Liver (tissue), 9 donors: ENCODE measurements around the gene HJV. TPM values are rescaled to one million over a fixed set of nuclear protein-coding genes. Genes with fewer than 3 reads are reported as not detected.

ENCODE experiments used
- DNase-seq: peaks from one replicate; pipeline ENCODE4 v3.0.0-alpha.2; 2017; ENCODE audit warnings: low spot score
- H3K27ac ChIP-seq, 2 donors: one replicate each; pipeline ENCODE4 v1.7.0; 2013; ENCODE audit warnings: inconsistent platforms in 2 of 2, low read length in 2 of 2, control low read depth in 1 of 2, low read depth in 1 of 2, mild to moderate bottlenecking in 1 of 2
- H3K27me3 ChIP-seq, 4 donors: one replicate each; pipeline versions ENCODE4 v1.6.1 to v1.7.0; 2013; ENCODE audit warnings: low read length in 3 of 4, inconsistent platforms in 1 of 4, mild to moderate bottlenecking in 1 of 4, moderate library complexity in 1 of 4; ENCODE audit not compliant: control insufficient read depth in 4 of 4, insufficient read depth in 4 of 4
- H3K36me3 ChIP-seq, 4 donors: one replicate each; pipeline versions ENCODE4 v1.6.1 to v1.7.0; 2013; ENCODE audit warnings: low read length in 3 of 4, mild to moderate bottlenecking in 3 of 4, low read depth in 1 of 4, moderate library complexity in 1 of 4; ENCODE audit not compliant: control insufficient read depth in 4 of 4, insufficient read depth in 3 of 4
- H3K4me1 ChIP-seq, 4 donors: one replicate each; pipeline versions ENCODE4 v1.6.1 to v1.7.0; 2013; ENCODE audit warnings: low read length in 3 of 4, mild to moderate bottlenecking in 3 of 4, moderate library complexity in 1 of 4; ENCODE audit not compliant: control insufficient read depth in 4 of 4, insufficient read depth in 4 of 4
- H3K4me3 ChIP-seq, 3 donors: one replicate each; pipeline versions ENCODE4 v1.6.1 to v1.7.0; 2013; ENCODE audit warnings: low read length in 3 of 3, control low read depth in 1 of 3, low read depth in 1 of 3, mild to moderate bottlenecking in 1 of 3
- H3K9ac ChIP-seq, 2 donors: one replicate each; pipeline ENCODE4 v1.7.0; 2013; ENCODE audit warnings: low read length in 2 of 2, mild to moderate bottlenecking in 2 of 2, moderate library complexity in 2 of 2, control low read depth in 1 of 2, low read depth in 1 of 2
- H3K9me3 ChIP-seq, 4 donors: one replicate each; pipeline versions ENCODE4 v1.6.1 to v1.7.0; 2013; ENCODE audit warnings: low read length in 3 of 4; ENCODE audit not compliant: control insufficient read depth in 4 of 4
- EGR1 ChIP-seq, 2 donors: IDR thresholded peaks; 2 replicates each; pipeline ENCODE4 v1.6.1; 2016 to 2018; ENCODE audit warnings: antibody characterized with exemption in 2 of 2, low read depth in 2 of 2
- FOXA1 ChIP-seq: IDR thresholded peaks from 2 replicates; pipeline ENCODE4 v1.6.1; 2016; ENCODE audit warnings: antibody characterized with exemption
- FOXA2 ChIP-seq: IDR thresholded peaks from 2 replicates; pipeline ENCODE4 v1.6.1; 2016; ENCODE audit warnings: antibody characterized with exemption
- GABPA ChIP-seq, 2 donors: IDR thresholded peaks in 1 of 2; conservative IDR thresholded peaks in 1 of 2; 2 replicates each; pipeline ENCODE4 v1.6.1; 2016; ENCODE audit warnings: antibody characterized with exemption in 2 of 2, mild to moderate bottlenecking in 1 of 2, moderate library complexity in 1 of 2
- HNF4A ChIP-seq, 2 donors: conservative IDR thresholded peaks; 2 replicates each; pipeline ENCODE4 v1.6.1; 2016; ENCODE audit warnings: antibody characterized with exemption in 2 of 2, mild to moderate bottlenecking in 2 of 2
- RAD21 ChIP-seq, 2 donors: IDR thresholded peaks; 2 replicates each; pipeline ENCODE4 v1.6.1; 2016; ENCODE audit warnings: antibody characterized with exemption in 2 of 2, mild to moderate bottlenecking in 2 of 2
- RXRA ChIP-seq, 2 donors: IDR thresholded peaks; 2 replicates each; pipeline ENCODE4 v1.6.1; 2017 to 2018; ENCODE audit warnings: antibody characterized with exemption in 2 of 2, mild to moderate bottlenecking in 1 of 2
- SP1 ChIP-seq: IDR thresholded peaks from 2 replicates; pipeline ENCODE4 v1.6.1; 2018; ENCODE audit warnings: antibody characterized with exemption, mild to moderate bottlenecking
- TAF1 ChIP-seq: conservative IDR thresholded peaks from 2 replicates; pipeline ENCODE4 v1.6.1; 2016; ENCODE audit warnings: antibody characterized with exemption, mild to moderate bottlenecking
- YY1 ChIP-seq: IDR thresholded peaks from 2 replicates; pipeline ENCODE4 v1.6.1; 2016; ENCODE audit warnings: antibody characterized with exemption, mild to moderate bottlenecking
- WGBS: extraction: QIAGEN DNeasy Blood & Tissue Kit; methylation state at CpG from one replicate; pipeline ENCODE4 v1.1.7; 2013; 5-methylcytosine and 5-hydroxymethylcytosine counted together
- polyA plus RNA-seq, 2 donors: library from polyadenylated mRNA; stranded (reverse) in 1 of 2; unstranded in 1 of 2; fragments of 200-250 nt in 1 of 2; fragments of >200 nt in 1 of 2; fragmentation: Nextera tagmentation in 1 of 2; extraction: Ambion mirVana in 1 of 2; gene quantifications; one replicate each; pipeline versions ENCODE4 v1.2.1 to v1.2.3, GENCODE V29; 2013 to 2015
- total RNA-seq, 2 donors: library from RNA; depleted of rRNA; stranded (reverse); fragments of >200 nt; gene quantifications; one replicate each; pipeline ENCODE4 v1.2.3, GENCODE V29; 2014
- TF ChIP-seq, protein P1 (sequence below): IDR thresholded peaks from 2 replicates; pipeline ENCODE4 v1.6.1; 2016; ENCODE audit warnings: antibody characterized with exemption
- TF ChIP-seq, protein P2 (sequence below): fragments of 150-350 bp; IDR thresholded peaks from 2 replicates; pipeline ENCODE4 v1.5.1; 2017; ENCODE audit warnings: improper control_type of control experiment, low read depth, low read length; ENCODE audit not compliant: missing input control
- donor health status: healthy.
- donor health status: healthy.
- donor health status: healthy.
- donor health status: healthy.
- donor health status: healthy.

HJV gene
- total and polyA plus RNA-seq, 4 donors, result 68.0 to 138 (median 97.6) TPM

DNA sequence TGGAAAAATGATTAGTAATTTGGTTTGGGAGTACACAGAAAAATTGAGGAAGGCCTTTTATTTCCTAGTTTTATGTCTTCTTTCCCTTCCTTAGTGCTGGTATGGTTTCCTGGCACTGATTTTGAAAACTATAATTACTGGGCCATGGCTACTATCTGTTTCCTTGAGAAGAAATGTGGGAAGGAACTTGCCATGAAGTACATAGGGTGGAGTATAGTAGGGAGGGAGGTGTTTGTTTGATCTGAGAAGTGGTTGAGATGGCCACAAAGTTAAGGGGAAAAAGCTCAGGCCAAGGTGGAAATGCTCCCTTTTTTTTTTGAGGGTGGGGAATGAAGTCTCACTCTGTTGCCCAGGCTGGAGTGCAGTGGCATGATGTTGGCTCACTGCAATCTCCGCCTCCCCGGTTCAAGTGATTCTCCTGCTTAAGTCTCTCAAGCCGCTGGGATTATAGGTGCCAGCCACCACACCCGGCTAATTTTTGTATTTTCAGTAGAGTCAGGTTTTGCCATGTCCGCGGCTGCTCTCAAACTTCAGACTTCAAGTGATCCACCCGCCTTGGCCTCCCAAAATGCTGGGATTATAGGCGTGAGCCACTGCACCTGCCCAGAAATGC lies 11.3 kb downstream of the HJV start:
- no peak for TF ChIP-seq SP1
- no peak for TF ChIP-seq RXRA (IDR thresholded peaks at IDR 0.05)
- TF ChIP-seq, protein P1, sequence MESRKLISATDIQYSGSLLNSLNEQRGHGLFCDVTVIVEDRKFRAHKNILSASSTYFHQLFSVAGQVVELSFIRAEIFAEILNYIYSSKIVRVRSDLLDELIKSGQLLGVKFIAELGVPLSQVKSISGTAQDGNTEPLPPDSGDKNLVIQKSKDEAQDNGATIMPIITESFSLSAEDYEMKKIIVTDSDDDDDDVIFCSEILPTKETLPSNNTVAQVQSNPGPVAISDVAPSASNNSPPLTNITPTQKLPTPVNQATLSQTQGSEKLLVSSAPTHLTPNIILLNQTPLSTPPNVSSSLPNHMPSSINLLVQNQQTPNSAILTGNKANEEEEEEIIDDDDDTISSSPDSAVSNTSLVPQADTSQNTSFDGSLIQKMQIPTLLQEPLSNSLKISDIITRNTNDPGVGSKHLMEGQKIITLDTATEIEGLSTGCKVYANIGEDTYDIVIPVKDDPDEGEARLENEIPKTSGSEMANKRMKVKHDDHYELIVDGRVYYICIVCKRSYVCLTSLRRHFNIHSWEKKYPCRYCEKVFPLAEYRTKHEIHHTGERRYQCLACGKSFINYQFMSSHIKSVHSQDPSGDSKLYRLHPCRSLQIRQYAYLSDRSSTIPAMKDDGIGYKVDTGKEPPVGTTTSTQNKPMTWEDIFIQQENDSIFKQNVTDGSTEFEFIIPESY, result no peak
- TF ChIP-seq, protein P2, sequence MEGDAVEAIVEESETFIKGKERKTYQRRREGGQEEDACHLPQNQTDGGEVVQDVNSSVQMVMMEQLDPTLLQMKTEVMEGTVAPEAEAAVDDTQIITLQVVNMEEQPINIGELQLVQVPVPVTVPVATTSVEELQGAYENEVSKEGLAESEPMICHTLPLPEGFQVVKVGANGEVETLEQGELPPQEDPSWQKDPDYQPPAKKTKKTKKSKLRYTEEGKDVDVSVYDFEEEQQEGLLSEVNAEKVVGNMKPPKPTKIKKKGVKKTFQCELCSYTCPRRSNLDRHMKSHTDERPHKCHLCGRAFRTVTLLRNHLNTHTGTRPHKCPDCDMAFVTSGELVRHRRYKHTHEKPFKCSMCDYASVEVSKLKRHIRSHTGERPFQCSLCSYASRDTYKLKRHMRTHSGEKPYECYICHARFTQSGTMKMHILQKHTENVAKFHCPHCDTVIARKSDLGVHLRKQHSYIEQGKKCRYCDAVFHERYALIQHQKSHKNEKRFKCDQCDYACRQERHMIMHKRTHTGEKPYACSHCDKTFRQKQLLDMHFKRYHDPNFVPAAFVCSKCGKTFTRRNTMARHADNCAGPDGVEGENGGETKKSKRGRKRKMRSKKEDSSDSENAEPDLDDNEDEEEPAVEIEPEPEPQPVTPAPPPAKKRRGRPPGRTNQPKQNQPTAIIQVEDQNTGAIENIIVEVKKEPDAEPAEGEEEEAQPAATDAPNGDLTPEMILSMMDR, result no peak
- TF ChIP-seq RAD21 (IDR thresholded peaks at IDR 0.05), result no peak
- Histone ChIP-seq H3K27ac (no peak overlapping the region), H3K4me3 (no peak overlapping the region), H3K4me1 (peaks cover 0 to 2% (median 1%) of the 10 kb centered on the region in 4 donors), H3K36me3 (no peaks in the 10 kb centered on the region), H3K9me3 (no peaks in the 10 kb centered on the region), H3K9ac (no peak overlapping the region), H3K27me3 (no peaks in the 10 kb centered on the region)
- no peak for DNase-seq
- 95% methylated on average over 8 of the region's 8 CpGs for WGBS

DNA sequence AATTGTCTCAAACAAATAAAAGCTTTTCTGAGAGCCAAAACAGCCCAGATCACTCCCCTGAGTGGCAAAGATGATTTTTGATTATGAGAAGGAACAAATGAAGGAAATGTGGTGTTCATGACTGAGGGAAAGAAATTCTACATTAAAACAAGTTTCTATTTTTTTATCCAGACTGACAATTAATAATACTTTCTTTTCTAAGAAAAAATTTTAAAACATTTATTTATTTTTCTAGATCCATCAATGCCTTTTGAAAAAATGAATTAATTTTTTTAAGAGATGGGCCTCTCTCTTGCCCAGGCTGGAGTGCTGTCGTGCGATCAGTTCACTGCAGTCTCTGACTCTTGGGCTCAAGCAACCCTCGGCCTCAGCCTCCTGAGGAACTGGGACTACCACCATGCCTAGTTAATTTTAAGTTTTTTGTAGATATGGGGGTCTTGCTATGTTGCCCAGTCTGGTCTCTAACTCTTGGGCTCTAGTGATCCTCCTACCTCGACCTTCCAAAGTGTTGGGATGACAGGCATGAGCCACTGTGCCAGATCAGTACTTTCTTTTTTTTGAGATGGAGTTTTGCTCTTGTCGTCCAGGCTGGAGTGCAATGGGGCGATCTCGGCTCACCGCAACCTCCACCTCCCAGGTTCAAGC lies 13.9 kb downstream of the HJV start:
- TF ChIP-seq GABPA (IDR thresholded peaks at IDR 0.05 in 1 of 2, conservative IDR thresholded peaks at IDR 0.05 in 1 of 2) (no peak), SP1 (no peak), YY1 (no peak), RXRA (IDR thresholded peaks at IDR 0.05) (no peak), FOXA1 (no peak), TAF1 (no peak), FOXA2 (no peak), RAD21 (IDR thresholded peaks at IDR 0.05) (no peak), EGR1 (IDR thresholded peaks at IDR 0.05; ENCODE audit: low read depth in 2 of 2) (no peak), HNF4A (conservative IDR thresholded peaks at IDR 0.05) (no peak)
- TF ChIP-seq, protein P2, result no peak
- H3K4me3 ChIP-seq, result no peak overlapping the region
- peak overlapping the region in 1 of 2 donors; percentile 54 for H3K9ac ChIP-seq

More for the DNA sequence above, 13.9 kb downstream of the HJV start:
- no peaks in the 10 kb centered on the region for H3K9me3 ChIP-seq
- H3K4me1 ChIP-seq, result peaks cover 0 to 2% (median under 1%) of the 10 kb centered on the region in 4 donors
- H3K27ac ChIP-seq, result peak overlapping the region; percentile 76 to 85
- H3K36me3 ChIP-seq, result no peaks in the 10 kb centered on the region
- no peak for DNase-seq
- 84% methylated on average over 8 of the region's 8 CpGs for WGBS
- H3K27me3 ChIP-seq, result no peaks in the 10 kb centered on the region
